Muscle of arm (tissue), 12 donors: ENCODE measurements around the gene XYLT1. TPM values are rescaled to one million over a fixed set of nuclear protein-coding genes. Genes with fewer than 3 reads are reported as not detected.
"Not testable (repeated sequence)": the region's sequence is repeated elsewhere in the genome, so short reads cannot be mapped to it uniquely, and the experiment has no call there.

Experiments
- DNase-seq: peaks from one replicate; pipeline ENCODE4 v3.0.0-alpha.2; 2013
- polyA plus RNA-seq, 12 donors: library from polyadenylated mRNA; unstranded; fragments of 120-200 nt; gene quantifications; one replicate each; pipeline ENCODE4 v1.2.1, GENCODE V29; 2013; ENCODE audit not compliant: insufficient read length in 12 of 12

XYLT1 gene
- polyA plus RNA-seq, 12 donors = 4.7 to 11.0 (median 6.3) TPM; not detected in 1

DNA sequence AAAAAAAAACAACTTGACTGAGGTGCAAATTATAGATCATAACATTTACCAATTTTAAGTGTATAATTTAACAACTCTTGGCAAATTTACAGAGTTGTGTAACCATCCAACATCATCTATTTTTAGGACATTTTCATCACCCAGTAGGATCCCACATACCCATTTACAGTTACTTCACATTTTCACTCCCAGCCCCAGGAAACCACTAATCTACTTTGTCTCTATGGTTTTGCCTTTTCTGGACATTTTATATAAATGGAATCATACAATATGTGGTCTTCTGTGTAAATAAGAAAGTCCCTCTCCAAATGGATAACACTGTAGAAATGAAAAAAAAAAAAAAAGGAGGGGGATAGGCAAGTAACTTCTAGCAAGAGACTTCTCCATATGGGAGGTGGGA is 26.1 kb upstream of the XYLT1 start:
- DNase-seq = no peak

DNA sequence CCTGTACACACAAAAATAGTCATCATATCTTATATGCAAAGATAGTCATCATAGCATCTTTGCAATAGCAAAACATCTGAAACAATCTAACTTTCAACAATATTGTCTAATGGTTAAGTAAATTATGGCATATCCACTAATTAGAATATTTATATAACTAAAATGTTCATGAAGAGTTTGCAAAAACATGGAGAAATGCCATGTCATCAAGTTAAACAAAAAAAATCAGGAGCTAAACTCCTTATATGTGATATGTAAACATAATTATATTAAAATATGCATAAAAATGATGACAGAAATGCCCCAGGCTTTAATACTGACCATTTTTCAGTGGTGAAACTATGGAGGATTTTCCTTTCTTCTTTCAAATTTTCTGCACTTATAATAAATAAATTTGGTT is 22.3 kb upstream of the XYLT1 start:
- DNase-seq = no peak

DNA sequence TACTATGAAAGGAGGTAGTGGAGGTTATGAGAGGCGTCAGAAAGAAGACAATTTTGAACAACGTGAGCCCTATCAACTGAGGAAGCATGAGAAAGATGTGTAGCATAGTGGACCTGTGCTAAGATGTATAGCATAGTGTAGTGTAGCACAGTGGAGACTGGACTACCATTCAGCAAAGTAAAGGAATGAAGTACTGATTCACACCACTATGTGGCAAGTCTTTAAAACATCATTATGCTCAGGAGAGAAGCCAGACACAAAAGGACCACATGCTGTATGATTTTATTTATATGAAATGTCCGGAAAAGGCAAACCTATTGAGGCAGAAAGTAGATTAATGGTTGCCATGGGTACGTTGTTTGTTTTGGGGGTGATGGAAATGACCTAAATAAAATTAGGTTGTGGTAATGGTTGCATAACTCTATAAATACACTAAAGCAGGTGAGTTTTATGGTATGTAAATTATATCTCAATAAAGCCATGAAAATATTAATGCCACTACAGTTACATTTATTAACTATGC is 20.4 kb upstream of the XYLT1 start:
- no peak for DNase-seq

DNA sequence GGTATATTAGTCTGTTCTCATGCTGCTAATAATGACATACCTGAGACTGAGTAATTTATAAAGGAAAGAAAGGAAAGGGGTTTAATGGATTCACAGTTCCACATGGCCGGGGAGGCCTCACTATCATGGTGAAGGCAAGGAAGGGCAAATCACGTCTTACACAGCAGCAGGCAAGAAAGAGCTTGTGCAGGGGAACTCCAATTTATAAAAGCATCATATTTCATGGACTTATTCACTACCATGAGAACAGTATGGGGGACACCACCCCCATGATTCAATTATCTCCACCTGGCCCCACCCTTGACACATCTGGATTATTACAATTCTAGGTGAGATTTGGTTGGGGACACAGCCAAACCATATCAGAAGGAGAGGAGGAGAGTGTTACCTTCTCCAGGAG is 17.7 kb upstream of the XYLT1 start:
- DNase-seq = no peak

DNA sequence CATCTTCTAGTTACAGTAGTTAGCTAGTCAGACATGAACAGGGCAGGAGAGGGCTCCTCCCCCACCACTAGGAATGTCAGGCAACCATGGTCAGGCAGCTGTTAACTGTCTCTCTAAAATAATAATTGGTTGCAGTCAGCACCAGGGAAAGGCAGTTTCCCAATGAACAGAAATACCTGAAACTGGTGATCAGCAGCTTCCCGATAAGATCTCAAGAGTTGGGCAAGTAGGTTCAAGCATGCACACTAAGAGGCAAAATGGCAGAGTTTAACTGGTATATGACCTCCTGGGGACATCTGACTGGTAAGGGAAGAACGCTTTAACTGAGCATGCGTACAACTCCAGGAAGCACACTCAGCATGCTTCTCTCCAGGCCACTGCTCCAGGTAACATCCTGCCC is 12.6 kb upstream of the XYLT1 start:
- no peak for DNase-seq

DNA sequence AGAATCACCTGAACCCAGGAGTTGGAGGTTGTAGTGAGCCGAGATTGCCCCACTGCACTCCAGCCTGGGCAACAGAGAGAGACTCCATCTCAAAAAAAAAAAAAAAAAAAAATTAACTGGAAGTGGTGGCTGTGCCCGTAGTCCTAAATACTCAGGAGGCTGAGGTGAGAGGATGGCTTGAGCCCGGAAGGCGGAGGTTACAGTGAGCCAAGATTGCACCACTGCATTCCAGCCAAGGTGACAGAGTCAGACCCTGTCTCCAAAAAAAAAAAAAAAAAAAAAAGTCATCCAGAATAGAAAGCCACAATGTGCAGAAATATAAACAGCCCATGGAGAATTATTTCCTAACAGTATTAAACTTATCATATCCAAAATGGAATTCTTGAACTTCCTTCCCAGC is 11.6 kb upstream of the XYLT1 start:
- not testable (repeated sequence) for DNase-seq

DNA sequence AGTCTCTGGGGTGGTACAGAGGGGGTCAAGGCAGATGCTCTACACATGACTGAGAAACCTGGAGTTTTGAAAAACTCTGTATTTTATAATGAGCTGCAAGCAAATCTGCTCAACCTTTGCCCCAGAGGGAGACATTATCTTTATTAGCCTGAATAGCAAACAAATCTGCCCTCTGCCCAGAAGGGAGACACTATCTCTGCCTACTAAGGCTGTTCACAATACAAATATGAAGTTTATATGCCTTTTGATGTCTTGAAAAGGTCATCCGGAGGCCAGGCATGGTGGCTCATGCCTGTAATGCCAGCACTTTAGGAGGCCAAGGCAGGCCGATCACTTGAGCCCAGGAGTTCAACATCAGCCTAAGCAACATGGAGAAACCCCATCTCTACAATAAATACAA is 11.0 kb upstream of the XYLT1 start:
- no peak for DNase-seq

DNA sequence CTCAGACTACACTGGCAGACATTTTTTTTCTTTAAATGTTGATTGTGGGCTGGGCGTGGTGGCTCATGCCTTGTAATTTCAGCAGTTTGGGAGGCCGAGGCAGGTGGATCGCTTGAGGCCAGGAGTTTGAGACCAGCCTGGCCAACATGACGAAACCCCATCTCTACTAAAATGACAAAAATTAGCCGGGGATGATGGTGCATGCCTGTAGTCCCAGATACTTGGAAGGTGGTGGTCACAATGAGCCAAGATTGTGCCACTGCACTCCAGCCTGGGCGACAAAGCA is 6.4 kb upstream of the XYLT1 start:
- DNase-seq = not testable (repeated sequence)

DNA sequence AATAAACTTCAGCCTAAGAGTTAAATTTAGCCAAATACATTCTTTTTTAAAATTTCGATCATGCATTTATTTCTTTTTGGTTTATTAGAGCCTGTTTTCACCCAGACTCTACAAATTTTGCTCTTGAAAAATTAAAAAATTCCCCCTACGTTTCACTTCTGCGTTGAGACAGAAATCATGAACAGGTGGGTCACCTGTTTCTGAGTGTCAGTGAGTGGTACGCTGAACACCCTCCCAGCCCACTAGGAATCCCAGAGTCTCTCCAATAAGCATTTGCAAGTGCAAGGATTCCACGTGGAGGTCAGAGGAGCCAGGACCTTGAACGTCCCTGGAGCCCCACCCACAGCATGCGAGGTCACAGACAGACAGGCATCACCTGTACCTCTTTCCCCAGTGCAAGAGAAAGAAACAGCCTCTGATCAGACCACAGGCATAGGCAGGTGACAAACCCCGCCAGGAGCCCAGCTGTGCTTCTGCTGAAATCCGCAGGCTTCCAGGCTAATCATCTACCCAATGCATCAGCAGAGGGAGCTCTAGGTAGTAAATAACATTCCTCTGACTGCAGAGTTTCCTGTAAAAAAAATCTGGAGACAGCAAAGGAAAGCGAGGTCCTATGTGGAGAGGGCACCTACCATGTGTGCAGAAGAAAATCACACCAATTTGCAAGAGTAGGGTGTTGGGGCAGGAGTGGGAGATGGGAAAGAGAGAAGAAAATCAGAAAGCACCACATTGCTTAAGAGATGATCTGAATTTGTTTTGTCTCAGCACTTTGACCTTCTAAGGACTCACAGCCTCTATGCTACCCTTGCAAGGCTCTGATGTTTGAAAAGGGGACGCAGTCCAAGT is 5.9 kb upstream of the XYLT1 start:
- DNase-seq = peak; percentile 58

DNA sequence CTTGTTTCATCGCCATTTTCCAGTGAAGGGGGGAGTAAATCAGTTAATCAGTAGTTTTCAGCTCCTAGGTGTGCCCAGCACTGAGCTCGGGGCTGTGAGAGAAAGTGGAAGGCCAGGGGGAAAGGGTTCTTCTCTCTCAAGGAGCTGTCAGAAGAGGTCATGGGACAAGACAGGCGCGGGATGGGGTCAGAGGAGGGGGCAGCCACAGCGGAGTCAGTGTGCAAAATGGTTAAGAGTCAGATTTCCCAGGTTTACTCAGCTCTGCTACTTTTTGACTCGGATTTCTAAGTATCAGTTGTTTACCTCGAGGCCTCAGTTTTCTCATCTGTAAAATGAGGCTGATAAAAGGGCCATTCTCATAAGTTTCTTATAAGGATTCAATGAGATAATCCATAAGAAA is 4.3 kb upstream of the XYLT1 start:
- no peak for DNase-seq

DNA sequence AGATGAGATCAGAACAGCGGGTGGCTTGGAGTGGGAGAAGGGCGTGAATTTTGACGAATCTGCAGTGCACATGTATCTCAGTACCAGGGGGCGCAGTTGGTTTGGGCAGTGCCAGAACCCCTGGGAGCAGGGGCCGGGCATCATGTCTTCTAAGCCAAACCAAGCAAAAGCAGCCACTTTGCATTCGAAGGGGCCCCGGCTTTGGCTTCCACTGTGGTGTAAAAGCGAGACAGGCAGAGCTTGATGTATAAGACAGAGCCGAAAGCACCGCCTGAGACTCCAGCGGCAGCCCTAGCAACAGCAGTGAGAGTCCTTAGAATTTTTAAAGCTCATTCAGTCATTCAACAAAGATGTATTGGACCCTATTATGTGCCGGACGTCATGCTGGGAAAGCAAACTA is 3.8 kb upstream of the XYLT1 start:
- no peak for DNase-seq

DNA sequence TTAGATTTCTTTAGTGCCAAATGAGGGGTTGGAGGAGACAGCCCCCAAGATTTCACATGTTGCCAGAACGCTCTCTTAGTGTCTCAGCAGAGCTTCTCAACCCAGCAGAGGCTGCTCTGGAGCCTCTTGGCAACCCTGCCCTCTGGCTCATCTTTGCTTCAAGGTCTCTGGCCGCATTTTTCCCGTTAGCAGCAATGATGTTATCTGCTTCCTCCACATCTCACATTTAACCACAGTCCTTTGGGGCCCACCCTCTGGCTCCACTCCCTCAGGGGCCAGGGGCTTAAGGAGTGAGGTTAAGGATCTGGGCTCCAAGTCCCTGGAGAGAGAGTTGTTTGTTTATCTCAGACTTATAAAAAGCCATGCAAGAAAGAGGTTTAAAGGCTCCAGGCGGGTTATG is 3.3 kb upstream of the XYLT1 start:
- no peak for DNase-seq

DNA sequence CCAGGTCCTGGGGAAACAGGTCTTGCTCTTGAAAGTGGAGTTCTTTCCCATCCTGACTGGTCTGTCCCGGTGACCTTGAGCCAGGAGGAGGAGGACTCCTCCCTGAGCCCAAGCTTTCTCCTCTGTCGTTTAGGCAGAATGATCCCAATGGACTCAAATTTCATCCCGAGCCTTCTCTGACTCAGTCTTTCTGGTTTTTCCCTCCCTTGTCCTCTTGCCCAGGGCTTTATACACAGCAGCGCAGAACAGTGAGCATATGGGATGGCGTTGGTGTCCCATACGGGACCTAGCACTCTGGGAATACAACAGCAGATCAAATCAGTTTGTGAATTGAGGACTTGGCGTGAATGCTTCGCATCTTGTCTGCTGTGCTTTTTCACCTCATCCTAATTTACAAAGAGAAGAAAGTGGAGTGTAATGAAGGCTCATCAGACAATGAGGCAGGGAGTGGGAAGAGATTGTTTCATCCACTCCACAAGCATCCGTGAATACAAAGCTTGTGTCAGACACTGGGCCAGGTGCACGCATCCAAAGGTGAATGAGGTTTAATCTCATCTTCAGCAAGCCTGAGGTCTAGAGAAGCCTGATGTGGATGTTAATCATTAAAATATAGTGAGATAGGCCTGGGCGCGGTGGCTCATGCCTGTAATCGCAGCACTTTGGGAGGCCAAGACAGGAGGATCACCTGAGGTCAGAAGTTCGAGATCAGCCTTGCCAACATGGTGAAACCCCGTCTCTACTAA is 1.1 kb upstream of the XYLT1 start:
- no peak for DNase-seq

DNA sequence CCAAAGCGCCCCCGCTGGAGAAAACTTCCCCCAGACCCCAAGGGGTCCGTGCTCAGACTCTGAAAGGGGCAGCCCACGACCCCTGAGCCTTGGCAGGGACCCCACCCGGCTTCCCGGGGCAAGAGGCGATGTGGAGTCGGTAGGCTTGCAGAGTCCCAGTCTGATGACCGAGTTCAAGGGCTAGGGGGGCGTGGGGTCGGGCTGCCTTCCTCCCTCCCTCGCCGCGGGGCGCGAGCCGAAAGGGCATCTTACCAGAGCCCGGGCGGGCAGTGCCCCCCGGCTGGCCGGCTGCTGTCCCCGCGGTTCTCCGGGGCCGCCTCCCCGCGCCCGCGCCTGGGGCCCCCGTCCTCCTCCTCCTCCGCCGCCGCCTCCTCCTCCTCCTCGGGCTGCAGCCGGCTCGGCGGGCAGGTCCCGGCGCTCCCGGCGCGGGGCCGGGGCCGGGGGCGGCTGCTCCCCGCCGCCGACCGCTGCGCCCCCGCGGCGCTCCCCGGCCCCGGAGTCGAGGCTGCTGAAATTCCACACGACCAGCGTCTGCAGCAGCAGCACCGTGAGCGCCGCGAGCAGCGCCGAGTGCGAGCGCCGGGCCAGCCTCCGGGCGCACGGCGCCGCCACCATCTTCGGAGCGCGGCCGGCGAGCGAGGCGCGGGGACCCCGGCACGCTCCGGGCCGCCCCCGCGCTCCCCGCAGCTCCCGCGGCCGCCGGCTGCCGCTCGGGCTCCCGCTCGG is 415 bp downstream of the XYLT1 start:
- DNase-seq = no peak

DNA sequence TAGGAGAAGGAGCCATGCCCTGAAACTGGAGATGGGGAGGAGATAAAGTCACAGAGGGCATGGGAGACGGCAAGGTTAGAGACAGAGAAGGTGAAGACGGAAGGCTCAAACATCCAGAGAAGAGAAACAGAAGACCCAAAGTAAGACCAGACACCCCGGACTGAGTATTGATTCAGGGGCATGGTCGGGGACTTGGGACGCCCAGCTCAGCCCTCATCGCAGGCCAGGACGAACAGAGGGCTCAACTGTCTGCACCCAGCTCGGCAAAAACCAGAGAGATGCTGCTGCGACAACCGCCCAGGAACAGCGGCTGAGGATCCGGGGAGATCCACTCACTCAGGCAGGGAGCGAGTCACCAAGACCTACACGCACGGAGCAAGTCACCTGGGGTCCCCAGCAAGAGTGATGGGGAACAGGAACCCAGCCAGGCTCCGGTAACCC is 999 bp downstream of the XYLT1 start:
- DNase-seq = no peak

DNA sequence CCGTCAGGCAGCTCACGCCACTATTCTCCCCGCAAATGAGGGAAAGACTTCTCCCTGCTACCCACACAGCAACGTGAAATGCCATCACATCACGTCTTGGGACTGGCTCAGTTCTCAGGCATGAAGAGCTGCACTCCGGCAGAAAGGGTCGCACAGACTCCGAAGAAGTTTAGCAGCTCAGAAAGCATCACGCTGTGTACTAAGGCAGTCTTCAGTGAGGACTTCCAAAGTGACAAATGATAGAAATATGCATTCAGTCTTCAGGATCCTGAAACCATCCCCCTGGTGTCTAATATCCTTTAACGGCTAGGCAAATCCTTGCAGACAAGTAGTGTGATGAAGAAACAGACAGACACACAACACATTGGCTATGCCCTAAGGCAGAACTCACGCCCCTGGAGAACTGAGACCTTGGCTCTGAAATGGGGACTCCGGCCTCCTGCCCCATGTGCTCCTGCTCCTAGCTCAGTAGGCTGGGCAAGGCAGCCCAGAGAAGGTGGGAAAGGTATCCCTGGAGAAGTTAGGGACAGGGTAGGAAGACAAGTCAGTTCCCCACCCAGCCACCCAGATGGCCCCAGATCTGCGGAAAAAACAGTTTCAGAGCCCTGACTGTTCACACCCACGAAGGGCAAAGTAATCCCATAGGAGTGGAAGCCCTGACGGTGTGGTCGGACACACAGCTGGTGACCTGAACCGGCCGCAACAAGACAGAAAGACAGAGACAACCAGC is 1.6 kb downstream of the XYLT1 start:
- DNase-seq = no peak

DNA sequence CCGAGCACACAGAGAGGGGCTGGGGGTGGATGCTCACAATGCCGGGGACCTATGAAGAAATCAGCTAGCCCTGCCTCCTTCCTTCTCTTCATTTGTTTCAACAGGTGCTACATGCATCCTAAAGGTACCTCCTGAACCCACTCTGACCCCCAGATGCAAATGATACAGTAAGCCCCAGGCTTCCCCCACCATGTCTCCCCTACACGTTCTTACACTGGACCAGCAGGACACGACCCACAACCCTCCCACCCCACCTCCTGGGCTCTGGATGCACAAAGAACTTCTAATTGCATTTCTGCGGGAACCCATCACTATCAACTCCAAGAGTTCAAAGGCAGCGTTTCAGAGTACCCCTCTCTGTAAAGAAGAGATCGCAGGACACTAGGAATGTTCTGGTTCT is 2.1 kb downstream of the XYLT1 start:
- DNase-seq = no peak

DNA sequence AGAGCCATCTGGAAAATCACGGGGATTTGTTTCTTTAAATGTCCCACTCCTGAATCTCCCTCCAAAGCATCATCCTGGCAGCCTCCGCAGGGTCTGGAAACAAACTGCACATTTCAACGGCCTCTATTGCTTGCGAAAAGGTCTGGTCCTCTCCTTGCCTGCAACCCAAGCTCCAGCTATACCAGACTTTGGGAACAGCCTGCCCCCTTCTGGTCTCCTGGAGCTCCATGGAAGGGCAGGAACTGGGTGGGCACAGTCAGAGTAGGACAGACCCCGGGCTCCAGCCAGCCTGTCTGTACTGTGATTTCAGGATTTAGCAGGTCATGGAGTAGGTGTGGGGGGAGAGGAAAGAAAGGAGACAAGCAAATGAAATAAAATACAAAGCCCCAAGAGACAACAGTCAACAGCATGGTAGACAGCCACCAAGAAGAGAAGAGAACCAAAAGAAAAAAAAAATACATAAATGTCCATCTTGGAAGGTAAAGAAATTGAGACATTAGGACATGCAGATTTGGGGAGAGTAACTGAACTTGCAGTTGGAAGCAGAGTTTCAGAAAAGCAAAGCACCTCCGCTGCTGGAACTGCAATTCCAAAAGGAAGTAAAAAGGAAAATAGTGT is 2.7 kb downstream of the XYLT1 start:
- peak; percentile 75 for DNase-seq

DNA sequence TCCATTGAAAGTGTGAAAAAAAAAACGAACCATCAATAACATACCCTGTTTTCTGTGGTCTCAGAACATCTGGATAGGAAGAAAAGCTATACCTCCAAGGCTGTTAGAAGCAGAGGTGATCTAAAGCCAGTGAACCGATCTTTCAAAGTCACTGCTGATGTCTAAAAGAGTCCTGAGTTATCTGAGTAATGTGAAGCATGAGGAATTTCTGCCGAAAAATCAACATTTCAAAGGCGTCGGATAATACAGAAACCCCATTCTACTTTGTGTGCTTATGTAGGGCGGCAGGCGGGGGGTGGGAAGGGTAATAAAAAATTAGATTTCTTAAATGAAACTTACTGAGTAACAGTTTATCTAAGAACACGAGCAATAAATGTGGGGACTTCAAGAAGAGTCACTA is 3.9 kb downstream of the XYLT1 start:
- no peak for DNase-seq

DNA sequence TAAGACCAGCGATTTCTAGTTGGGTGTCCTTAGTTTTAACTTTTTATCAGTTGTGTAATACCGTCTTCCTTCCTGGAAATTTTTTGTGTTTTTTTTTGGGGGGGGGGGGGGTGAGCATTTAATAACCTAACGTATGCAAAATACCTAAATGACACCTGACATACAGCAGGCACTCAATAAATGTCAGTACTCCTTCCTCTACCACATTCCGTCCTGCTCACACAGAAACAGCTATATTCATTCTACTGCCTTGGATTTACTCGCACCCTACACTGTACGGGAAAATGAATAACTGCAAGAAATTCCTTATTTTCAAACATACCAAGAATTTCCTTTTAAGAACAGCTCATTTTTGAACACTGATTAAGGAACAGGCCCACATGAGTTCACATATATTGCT is 5.3 kb downstream of the XYLT1 start:
- DNase-seq = no peak

DNA sequence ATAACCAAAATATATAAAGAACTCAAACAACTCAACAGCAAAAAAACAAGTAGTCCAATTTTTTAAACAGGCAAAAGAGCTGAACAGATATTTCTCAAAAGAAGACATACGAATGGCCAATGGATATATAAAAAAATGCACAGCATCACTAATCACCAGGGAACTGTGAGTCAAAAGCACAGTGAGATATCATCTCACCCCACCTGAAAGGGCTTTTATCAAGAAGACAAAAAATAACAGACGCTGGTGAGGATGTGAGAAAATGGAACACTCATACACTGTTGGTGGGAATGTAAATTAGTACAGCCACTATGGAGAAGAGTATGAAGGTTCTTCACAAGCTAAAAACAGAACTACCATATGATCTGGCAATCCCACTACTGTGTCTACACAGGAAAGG is 7.4 kb downstream of the XYLT1 start:
- no peak for DNase-seq
